GM21526 (cell line): ENCODE results near the gene STX7.
"Not testable (repeated sequence)": the region's sequence is repeated elsewhere in the genome, so short reads cannot be mapped to it uniquely, and the experiment has no call there.

ENCODE experiments used
- ATAC-seq: cut with Tn5 transposase; IDR thresholded peaks from one replicate; pipeline ENCODE4 v1.9.1; 2021; ENCODE audit warnings: moderate library complexity; ENCODE audit not compliant: unreplicated experiment, low FRiP score

Gene STX7, protein sequence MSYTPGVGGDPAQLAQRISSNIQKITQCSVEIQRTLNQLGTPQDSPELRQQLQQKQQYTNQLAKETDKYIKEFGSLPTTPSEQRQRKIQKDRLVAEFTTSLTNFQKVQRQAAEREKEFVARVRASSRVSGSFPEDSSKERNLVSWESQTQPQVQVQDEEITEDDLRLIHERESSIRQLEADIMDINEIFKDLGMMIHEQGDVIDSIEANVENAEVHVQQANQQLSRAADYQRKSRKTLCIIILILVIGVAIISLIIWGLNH

DNA sequence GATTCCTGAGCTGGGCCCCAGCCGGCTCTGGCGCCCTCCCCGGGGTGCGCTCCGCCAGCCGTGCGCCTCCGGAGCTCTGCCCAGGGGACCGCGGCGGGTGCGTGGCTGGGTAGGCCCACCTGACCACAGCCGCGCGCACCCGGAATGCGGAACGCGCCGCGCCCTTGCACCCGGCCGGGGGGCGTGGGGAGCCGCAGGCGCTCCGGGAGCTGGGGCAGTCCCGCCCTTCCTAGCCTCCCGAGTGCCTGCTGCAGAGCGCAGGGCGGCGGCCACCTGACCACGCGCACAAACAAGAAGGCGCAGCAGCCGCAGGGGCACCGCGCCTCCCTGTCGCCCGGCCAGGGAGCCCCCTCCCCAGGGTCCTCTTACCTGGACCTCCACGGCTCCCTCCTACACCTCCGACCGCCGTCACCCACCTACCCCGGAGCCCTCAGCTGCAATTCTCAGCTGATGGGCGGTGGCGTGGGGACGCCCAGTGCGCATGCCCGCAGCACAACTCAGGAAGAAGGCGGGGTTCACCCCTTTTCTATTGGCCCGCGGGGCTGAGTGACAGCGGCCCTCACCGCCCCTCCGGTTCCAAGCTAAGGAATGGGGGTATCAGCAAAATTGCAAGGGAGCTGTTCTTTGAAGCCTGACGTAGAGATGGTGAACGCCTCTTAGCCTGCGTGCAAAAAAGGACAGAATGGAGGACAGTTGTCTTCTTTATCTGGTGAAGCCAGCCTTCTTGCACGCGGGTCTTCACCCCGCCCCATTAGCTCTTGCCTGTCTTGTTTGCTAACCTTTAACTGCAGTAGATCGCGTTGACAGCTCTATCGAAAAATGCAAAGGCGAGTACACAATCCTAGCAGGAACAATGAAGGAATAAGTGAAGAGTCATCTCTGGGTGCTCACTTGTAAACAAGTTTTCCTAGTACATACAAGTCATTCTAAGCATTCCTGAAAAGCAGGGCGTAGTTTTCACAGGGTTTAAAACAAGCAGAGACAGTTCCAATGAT lies at the start of gene STX7:
Gene STX7 (minus strand): TSS at position 479 of the 995 bp plus-strand sequence. CDS start 9,586 bp downstream, outside the sequence.
- ATAC-seq, result peak; percentile 90

DNA sequence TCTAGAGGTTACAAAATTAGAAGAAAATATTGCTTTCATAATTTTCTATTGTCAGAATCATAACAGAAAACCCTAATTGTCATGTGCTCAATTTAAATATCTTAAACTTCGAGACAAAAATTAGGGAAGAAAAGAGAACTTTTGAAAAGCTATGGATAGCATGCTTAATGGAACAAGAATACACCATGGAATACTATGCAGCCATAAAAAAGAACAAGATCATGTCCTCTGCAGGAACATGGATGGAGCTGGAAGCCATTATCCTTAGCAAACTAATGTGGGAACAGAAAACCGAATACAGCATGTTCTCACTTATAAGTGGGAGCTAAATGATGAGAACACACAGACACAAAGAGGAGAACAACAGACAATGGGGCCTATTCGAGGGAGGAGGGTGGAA lies 47.2 kb upstream of the STX7 start:
- ATAC-seq, result not testable (repeated sequence)

DNA sequence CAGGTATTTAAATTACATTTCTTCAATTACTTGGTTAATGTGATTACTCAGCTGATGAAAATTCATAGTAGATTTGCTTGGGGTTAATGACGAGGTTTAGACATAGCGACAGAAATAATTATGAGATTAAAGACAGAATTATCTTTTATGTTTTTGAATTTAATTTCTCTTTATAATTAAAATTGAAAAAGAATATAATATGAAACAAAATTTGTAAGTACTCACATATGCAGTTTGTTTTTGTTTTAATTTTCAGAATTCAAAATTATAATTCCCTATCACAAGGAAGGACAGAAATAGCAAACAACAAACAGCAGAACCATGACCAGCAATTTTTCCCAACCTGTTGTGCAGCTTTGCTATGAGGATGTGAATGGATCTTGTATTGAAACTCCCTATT lies 39.5 kb upstream of the STX7 start, which contains the start of gene TAAR8:
Gene TAAR8 (plus strand): TSS at position 301 of the 400 bp plus-strand sequence. CDS start 21 bp downstream, at position 322.
- ATAC-seq, result no peak

DNA sequence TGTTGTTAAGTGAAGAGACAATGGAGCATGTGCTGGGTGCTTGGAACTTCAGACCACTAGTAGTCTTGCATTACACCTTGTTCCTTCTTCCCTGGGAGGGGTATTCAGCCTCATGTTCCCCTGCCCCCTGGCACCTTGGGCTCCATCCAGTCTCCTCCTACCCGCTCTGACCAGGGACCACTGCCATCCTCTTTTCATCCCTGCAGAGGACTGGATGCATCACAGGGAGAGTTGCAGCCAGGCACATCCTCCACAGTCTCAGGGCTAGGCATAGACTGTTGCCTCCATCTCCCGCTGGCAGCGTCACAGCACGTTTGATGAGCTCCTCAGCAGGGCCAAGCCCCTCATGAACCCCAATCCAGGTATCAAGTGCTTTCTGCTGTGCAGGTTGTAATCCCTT lies 38.3 kb upstream of the STX7 start:
- no peak for ATAC-seq

DNA sequence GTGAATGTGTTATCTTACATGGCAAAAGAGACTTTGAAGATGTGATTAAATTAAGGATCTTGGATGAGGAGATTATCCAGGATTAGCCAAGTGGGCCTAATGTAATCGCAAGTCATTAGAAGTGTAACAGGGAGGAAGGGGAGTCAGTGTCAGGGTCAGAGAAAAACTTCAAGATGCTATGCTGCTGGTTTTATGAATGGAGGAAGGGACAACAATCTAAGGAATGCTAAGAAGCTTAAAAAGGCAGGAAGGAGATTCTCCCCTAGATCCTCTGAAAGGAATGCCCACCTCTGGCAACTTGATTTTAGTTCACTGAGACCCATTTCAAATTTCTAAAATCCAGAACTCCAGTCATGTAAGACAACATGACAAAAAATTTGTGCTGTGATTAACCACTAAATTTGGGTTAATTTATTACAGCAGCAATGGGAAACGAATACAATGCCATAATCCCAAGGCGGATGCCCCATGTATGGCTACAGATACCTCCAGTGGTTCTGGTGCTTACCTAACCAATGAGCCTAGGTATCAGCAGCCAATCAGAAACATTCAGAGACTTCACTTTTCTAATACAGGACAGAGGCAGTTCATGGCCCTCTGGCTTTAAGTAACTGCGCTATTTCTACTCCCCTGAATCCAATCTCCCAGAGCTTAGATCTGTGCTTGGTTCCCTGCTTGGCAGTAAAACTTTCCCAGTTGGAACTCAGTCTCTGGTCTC lies 36.0 kb upstream of the STX7 start:
- no peak for ATAC-seq

DNA sequence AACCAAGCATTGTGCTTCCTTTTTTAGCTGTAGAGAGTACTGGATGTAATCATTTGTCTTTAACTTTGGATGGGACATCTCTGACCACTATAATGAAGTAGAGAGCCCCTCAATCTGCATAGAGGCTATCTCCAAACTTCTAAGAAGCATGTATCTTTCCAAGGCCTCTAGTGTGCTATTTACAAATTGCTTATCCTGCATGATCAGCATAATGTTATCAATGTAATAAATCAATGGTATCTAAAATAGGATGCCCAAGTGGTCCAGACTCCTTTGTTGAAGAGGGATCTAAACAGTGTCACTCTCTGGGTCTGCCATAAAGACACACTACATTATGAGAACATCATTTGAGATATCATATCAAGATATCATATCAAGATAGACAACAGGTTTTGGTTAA lies 31.9 kb upstream of the STX7 start:
- ATAC-seq, result no peak

DNA sequence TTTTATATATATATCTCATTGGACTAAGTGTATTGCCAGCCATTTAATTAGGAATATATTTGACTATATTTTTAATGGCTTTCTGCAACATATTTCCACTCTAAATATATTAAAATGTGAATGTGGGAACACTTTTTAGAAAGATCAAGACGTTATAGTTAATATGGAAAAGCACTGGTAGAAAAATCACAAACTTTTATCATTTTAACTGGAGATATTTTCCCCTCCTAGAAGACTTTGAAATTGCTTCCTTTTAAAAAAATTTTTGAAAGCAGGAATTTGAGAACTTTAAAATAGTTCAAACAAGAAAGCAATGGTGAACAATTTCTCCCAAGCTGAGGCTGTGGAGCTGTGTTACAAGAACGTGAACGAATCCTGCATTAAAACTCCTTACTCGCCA lies 25.1 kb upstream of the STX7 start, which contains the start of gene TAAR9:
Gene TAAR9 (plus strand): TSS at position 301 of the 400 bp plus-strand sequence. CDS start 13 bp downstream, at position 314.
- no peak for ATAC-seq

DNA sequence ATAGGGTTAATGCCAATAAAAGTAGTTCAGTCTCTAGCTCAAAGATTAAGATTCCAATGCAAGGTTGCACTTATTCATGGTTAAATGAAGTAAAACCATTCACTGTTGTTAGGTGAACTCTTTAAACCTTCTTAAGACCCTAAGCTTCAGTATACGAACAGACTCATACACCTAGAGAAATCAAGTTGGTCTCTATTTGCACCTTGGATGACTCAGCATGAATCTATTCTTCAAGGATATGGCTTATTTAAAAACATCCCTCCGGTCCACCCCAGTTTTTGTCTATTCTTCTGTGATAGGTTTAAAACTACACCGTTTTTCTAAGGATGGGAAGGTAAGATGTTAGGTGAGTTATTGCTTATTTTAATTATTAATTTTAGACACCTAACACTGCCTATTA lies 24.2 kb upstream of the STX7 start:
- no peak for ATAC-seq

DNA sequence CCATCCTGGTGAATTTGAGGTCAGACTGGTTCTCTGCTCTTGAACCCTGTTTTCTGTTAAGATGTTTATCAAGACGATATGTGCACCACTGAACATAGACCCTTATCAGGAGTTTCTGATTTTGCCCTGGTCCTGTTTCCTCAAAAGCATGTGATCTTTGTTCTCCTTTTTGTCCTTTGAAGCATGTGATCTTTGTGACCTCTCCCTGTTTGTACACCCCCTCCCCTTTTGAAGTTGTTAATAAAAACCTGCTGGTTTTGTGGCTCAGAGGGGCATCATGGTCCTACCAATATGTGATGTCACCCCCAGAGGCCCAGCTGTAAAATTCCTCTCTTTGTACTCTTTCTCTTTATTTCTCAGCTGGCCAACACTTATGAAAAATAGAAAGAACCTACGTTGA lies 21.6 kb upstream of the STX7 start:
- not testable (repeated sequence) for ATAC-seq

DNA sequence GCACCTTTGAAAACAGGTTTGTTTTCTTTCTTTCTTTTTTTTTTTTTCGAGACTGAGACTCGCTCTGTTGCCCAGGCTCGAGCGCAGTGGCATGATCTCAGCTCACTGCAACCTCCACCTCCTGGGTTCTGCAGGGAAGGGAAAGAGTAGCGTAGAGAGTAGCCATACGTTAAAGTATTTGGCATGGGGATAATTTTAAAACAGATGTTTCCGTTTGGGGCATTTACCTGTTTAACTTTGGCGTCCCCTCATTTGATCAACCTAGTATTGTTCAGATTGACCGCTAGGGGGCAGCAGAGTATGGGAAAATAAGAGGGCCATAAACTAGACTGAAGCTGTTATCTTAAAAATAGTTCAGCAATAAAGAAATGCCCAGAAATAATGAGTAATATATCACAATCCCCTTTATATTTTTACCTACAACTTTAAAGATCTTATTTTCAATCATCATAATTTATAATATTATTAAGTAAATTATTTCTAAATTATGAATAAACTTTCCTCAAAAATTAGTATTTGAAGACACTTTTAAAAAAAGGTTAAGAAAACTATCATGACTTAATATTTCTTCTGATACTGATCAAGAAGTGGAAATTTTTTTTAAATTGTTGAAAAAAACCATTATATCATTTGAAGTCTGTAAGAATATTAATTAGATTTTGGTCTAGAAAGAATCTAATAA lies 17.5 kb upstream of the STX7 start:
- ATAC-seq, result peak; percentile 88

DNA sequence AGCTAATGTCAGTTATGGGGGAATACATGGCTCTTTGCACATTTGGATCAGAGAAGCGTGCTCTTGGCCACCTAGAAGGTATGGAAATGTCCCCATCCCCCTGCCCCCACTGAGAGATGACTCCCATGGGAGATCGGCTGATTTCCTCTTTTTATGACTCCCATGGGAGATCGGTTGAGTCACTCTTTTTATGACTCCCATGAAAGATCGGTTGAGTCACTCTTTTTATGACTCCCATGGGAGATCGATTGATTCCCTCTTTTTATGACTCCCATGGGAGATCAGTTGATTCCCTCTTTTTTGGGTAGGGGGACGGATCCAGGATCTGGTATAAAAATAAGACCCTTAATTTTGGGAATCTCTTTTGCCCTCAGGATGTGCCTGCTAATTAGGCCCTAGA lies 14.9 kb upstream of the STX7 start:
- ATAC-seq, result no peak

DNA sequence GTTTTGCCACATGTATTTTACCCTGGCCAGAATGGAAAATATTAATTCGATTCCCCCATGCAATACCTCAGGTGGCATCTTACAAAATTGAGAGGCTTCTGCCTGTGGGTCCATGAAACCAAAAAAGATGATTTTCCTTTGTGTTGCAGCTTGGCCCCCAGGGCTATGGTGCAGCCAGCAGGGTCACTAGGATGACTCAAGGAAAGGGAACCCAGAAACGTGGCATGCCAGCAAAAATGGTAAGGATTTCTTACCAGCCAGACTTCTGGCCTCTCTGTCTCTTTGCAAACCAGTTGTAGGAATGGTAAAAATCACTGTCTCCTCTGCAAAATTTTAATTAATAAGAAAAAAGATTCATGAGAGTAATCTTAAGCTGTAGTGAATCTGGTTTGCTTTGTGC lies 13.5 kb upstream of the STX7 start:
- ATAC-seq, result no peak

DNA sequence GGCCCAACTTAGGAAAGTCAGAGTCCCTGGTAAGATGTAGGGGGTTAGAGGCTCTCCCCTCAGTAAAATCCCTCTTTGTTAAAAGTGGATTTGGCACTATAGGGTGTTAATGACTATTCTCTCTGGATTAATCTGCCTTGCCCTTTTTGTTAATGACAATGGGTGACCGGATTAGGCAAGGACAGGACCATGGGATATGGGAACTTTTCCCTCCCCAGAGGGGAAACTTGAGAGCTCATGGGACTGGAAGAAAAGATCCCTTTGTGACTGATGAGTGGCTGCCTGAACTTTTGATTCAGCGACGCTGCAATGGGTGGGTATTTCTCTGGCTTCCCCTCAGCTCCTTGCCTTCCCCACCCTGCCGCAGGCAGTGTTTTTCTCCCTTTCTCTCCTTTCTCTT lies 12.9 kb upstream of the STX7 start:
- no peak for ATAC-seq

DNA sequence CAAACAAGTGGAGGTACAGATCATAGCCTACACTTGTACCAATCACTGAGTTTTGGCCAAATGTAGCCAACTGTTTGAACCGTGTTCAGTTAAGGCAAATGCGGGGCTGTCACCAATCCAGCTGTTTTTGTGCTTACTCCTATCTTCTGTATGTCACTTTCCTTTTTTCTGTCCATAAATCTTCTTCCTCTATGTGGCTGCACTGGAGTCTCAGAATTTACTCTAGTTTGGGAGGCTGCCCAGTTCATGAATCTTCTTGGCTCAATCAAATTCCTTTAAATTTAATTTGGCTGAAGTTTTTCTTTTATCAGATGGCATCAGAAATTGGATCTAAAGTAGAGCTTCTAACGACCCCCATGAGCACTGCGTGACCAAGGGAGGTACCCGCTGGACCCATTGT lies 11.7 kb upstream of the STX7 start:
- ATAC-seq, result no peak

DNA sequence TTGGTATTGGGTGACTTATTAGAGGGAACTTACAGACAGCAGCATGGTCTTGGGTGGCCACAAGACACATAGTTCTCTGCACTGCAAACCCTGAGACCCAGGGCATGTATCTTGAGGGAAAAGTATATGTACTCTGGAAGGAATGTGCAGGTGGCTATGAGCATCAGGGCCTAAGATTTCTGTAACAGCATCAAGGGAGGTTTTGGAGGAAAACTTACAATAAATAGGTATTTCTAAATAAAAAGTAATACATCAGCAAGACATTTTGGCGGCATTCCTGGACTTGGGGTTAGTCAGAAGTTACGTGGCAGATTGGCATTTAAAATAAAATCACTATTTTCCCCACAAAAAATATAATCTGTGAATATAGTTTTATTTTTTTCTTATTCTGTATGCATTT lies 8.0 kb upstream of the STX7 start:
- no peak for ATAC-seq

DNA sequence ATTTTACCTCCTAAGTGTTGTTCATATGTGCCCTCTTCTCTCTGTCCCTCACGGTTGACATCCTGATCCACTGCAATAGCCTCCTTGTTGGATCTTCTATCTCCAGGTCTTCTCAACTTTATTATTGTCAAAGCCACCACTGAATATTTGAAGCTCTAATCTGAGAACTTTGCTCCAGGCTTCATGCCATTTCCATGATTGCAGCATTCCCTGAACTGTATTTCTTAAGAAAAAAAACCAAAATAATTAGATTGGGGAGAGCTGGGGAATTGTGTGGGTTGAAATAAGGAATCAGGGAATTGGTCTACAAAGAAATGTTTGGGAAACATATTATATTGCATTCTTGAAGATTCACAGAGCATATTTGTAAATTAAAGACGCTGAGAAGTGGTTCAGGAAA lies 2.5 kb upstream of the STX7 start:
- no peak for ATAC-seq

DNA sequence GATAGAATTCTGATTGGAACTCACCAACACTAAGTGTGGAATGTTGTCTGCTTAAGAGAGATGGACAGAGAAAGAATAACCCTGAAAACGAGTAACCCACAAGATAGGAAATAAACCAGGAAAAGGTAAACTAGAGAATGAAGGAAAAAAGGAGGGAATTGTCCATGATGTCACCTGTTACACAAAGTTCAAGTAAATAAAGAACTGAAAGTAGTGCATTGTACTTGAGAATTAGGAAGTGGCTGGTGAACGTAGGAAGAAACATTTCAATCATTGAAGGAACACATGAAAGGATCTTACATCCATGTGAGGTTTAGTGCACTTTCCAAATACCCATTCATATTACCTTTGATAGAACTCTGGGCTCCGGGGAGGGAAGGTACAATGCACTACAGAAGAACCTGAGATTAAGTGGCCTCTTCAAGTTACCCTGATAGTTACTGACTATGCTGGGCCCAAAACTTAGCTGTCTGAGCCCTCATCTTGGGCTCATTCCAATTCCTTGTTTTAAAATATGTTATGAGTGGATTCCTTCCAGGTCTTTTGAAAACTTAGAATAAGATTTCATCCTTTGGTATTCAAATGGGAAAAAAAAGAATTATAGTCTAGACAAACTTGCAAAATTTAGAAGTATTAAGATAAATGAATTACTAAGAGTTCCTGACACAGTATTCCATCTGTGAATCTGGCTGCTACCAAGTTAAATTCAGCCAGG lies 1.1 kb upstream of the STX7 start:
- ATAC-seq, result no peak

DNA sequence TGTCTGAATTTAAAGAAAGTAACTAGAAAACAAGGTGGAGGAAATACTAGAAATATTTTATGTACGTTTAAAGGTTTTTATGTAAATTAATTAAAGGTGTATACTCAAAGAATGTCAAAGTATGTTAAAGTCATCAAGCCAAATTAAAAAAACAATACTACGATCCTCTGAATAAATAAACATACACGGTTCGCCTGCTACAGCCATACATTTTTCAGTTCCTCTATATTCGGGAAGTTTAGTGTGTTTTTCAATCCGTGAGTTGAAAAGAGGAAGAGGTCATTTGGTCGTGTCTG lies 626 bp downstream of the STX7 start:
- no peak for ATAC-seq

DNA sequence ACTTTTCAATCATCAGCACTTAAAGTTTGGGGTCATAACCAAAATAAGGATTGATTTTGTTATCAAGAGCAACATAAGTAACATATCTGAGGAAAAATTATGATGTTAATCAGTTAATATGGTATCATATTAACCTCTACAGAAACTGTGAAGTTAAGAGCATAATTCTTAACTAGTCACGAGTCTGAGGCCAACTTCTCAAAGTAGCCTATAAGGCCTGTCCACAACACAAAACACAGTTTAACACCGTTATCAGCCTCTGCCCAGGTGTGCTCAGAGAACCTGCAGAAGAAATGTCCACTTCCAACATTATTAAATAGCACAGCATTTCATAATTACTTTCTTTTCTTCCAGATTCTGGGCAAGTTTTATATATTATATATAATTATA lies 1.1 kb downstream of the STX7 start:
- no peak for ATAC-seq
